H1 (cell line): ENCODE measurements around the gene NT5C. TPM values are rescaled to one million over a fixed set of nuclear protein-coding genes. Genes with fewer than 3 reads are reported as not detected.

ENCODE experiments used
- CTCF ChIA-PET: fragments of 300-600 bp; sonication (Branson Sonifier 250); formaldehyde crosslinking; loops from one replicate; lab custom pipeline; 2021; ENCODE audit not compliant: partially characterized antibody; lab: Charles Lee
- POLR2A ChIA-PET: fragments of 300-600 bp; sonication (Branson Sonifier 250); formaldehyde crosslinking; loops from one replicate; lab custom pipeline; 2021; ENCODE audit warnings: inconsistent platforms; ENCODE audit not compliant: partially characterized antibody; lab: Charles Lee
- DNase-seq, 2 experiments: peaks; one replicate each; pipeline versions ENCODE4 v3.0.0 to v3.0.0-alpha.2; 2010 to 2022; ENCODE audit warnings: low spot score in 2 of 2, low read depth in 1 of 2, mixed read lengths in 1 of 2
- FAIRE-seq: peaks from 2 replicates; lab custom pipeline; 2011; peaks lifted over from hg19 to GRCh38; lab: Jason Lieb, UNC
- H2AFZ ChIP-seq: 2 replicates; pipeline ENCODE4 v1.8.1; 2012; ENCODE audit warnings: low read length, inconsistent platforms
- H2AK5ac ChIP-seq: 2 replicates; pipeline ENCODE4 v1.6.1; 2013; ENCODE audit warnings: low read depth, low read length
- H2BK120ac ChIP-seq: replicated peaks from 2 replicates; pipeline ENCODE3; 2013; ENCODE audit warnings: low read depth, low read length, inconsistent platforms
- H2BK12ac ChIP-seq: 2 replicates; pipeline ENCODE4 v1.6.1; 2013; ENCODE audit warnings: low read depth, low read length
- H2BK15ac ChIP-seq: 2 replicates; pipeline ENCODE4 v1.6.1; 2013; ENCODE audit warnings: low read length
- H2BK20ac ChIP-seq: 2 replicates; pipeline ENCODE4 v1.6.1; 2013; ENCODE audit warnings: low read length
- H2BK5ac ChIP-seq: 2 replicates; pipeline ENCODE4 v1.6.1; 2013; ENCODE audit warnings: low read depth, low read length
- H3K14ac ChIP-seq: 2 replicates; pipeline ENCODE4 v1.6.1; 2013; ENCODE audit warnings: inconsistent platforms; ENCODE audit not compliant: insufficient read length
- H3K18ac ChIP-seq: 2 replicates; pipeline ENCODE4 v1.6.1; 2013; ENCODE audit warnings: low read length; ENCODE audit errors: extremely low read depth
- H3K23ac ChIP-seq: 2 replicates; pipeline ENCODE4 v1.6.1; 2013; ENCODE audit warnings: inconsistent platforms; ENCODE audit not compliant: insufficient read length
- H3K23me2 ChIP-seq: 2 replicates; pipeline ENCODE4 v1.6.1; 2013; ENCODE audit warnings: low read depth, low read length
- H3K27ac ChIP-seq: 2 replicates; pipeline ENCODE4 v1.6.1; 2011; ENCODE audit warnings: low read depth, low read length, inconsistent platforms
- H3K27me3 ChIP-seq, 4 experiments: replicated peaks in 1 of 4; 1 replicate in 1 of 4; 2 replicates in 3 of 4; pipeline versions ENCODE4 v1.6.1 to v1.8.1; 2011 to 2013; ENCODE audit warnings: low read length in 3 of 4, mild to moderate bottlenecking in 3 of 4, inconsistent platforms in 2 of 4, mixed read lengths in 2 of 4, moderate library complexity in 1 of 4; ENCODE audit not compliant: control insufficient read depth in 3 of 4, insufficient read depth in 3 of 4; ENCODE audit errors: extremely low read depth in 1 of 4
- H3K36me3 ChIP-seq, 4 experiments: 2 replicates each; pipeline versions ENCODE4 v1.6.1 to v1.8.1; 2011 to 2013; ENCODE audit warnings: mild to moderate bottlenecking in 4 of 4, low read length in 3 of 4, moderate library complexity in 2 of 4, control low read depth in 1 of 4, inconsistent platforms in 1 of 4; ENCODE audit not compliant: insufficient read depth in 4 of 4, control insufficient read depth in 2 of 4
- H3K4ac ChIP-seq: replicated peaks from 2 replicates; pipeline ENCODE3; 2013; ENCODE audit warnings: low read length, low read depth, mixed read lengths, inconsistent platforms; ENCODE audit not compliant: insufficient read length
- H3K4me1 ChIP-seq, 4 experiments: replicated peaks in 1 of 4; 1 replicate in 1 of 4; 2 replicates in 3 of 4; pipeline versions ENCODE4 v1.6.1 to v1.8.1; 2011 to 2013; ENCODE audit warnings: low read length in 3 of 4, inconsistent platforms in 2 of 4, mixed read lengths in 1 of 4; ENCODE audit not compliant: insufficient read depth in 4 of 4, control insufficient read depth in 3 of 4
- H3K4me2 ChIP-seq, 2 experiments: 2 replicates each; pipeline versions ENCODE4 v1.6.1 to v1.8.1; 2011 to 2013; ENCODE audit warnings: low read depth in 2 of 2, low read length in 2 of 2, control low read depth in 1 of 2, inconsistent platforms in 1 of 2, mild to moderate bottlenecking in 1 of 2; ENCODE audit not compliant: insufficient read depth in 1 of 2
- H3K4me3 ChIP-seq, 4 experiments: fragments of 200-600, 300-600 bp in 1 of 4; sonication (generic), shearing (Covaris generic), sonication (Bioruptor Twin) in 1 of 4; 2 replicates each; pipeline versions ENCODE4 v1.5.1 to v1.8.1; 2011 to 2016; ENCODE audit warnings: low read length in 4 of 4, low read depth in 3 of 4, control low read depth in 2 of 4, inconsistent platforms in 2 of 4, mild to moderate bottlenecking in 2 of 4, mixed read lengths in 1 of 4, moderate library complexity in 1 of 4; ENCODE audit not compliant: insufficient read depth in 2 of 4; ENCODE audit errors: extremely low read depth in 1 of 4
- H3K56ac ChIP-seq: replicated peaks from 2 replicates; pipeline ENCODE3; 2013; ENCODE audit warnings: low read depth, mild to moderate bottlenecking, mixed read lengths, low read length, inconsistent platforms; ENCODE audit not compliant: insufficient read length
- H3K79me1 ChIP-seq: 2 replicates; pipeline ENCODE4 v1.6.1; 2013; ENCODE audit warnings: low read depth, low read length, control low read depth
- H3K79me2 ChIP-seq, 2 experiments: 2 replicates each; pipeline versions ENCODE4 v1.6.1 to v1.8.1; 2012 to 2013; ENCODE audit warnings: low read length in 2 of 2, mild to moderate bottlenecking in 2 of 2, inconsistent platforms in 1 of 2; ENCODE audit not compliant: insufficient read depth in 2 of 2, control insufficient read depth in 1 of 2
- H3K9ac ChIP-seq, 4 experiments: replicated peaks in 1 of 4; 1 replicate in 1 of 4; 2 replicates in 3 of 4; pipeline versions ENCODE4 v1.6.1 to v1.8.1; 2011 to 2013; ENCODE audit warnings: low read depth in 3 of 4, low read length in 3 of 4, control low read depth in 2 of 4, mild to moderate bottlenecking in 2 of 4, moderate library complexity in 2 of 4, inconsistent platforms in 1 of 4; ENCODE audit errors: extremely low read depth in 1 of 4
- H3K9me3 ChIP-seq, 2 experiments: 2 replicates each; pipeline versions ENCODE4 v1.6.1 to v1.8.1; 2012 to 2013; ENCODE audit warnings: mild to moderate bottlenecking in 2 of 2, moderate library complexity in 2 of 2, control low read depth in 1 of 2, inconsistent platforms in 1 of 2, low read depth in 1 of 2, low read length in 1 of 2, mixed read lengths in 1 of 2; ENCODE audit not compliant: insufficient read depth in 2 of 2
- H4K20me1 ChIP-seq, 2 experiments: replicated peaks in 1 of 2; 2 replicates each; pipeline versions ENCODE3 to v1.8.1; 2011 to 2013; ENCODE audit warnings: inconsistent platforms in 2 of 2, low read length in 2 of 2, mild to moderate bottlenecking in 1 of 2; ENCODE audit not compliant: insufficient read depth in 2 of 2, control insufficient read depth in 1 of 2
- H4K5ac ChIP-seq: 2 replicates; pipeline ENCODE4 v1.6.1; 2013; ENCODE audit warnings: low read length, low read depth, mixed read lengths, inconsistent platforms; ENCODE audit not compliant: insufficient read length
- H4K8ac ChIP-seq: 2 replicates; pipeline ENCODE4 v1.8.0; 2013; ENCODE audit warnings: mild to moderate bottlenecking, moderate library complexity, low read length, inconsistent platforms; ENCODE audit not compliant: insufficient read depth; ENCODE audit errors: extremely low read depth
- H4K91ac ChIP-seq: replicated peaks from 2 replicates; pipeline ENCODE3; 2013; ENCODE audit warnings: low read length, mixed read lengths, inconsistent platforms; ENCODE audit not compliant: insufficient read length
- CEBPB ChIP-seq: IDR thresholded peaks from 2 replicates; pipeline ENCODE4 v1.6.1; 2012; ENCODE audit warnings: low read depth, low read length
- E2F6 ChIP-seq: IDR thresholded peaks from 2 replicates; pipeline ENCODE4 v1.6.1; 2012; ENCODE audit warnings: inconsistent platforms
- POLR2A ChIP-seq, 2 experiments: IDR thresholded peaks; 1 replicate in 1 of 2; 2 replicates in 1 of 2; pipeline ENCODE4 v1.6.1; 2011; ENCODE audit warnings: low read depth in 2 of 2, low read length in 2 of 2, mild to moderate bottlenecking in 2 of 2; ENCODE audit errors: control extremely low read depth in 1 of 2
- RFX5 ChIP-seq: IDR thresholded peaks from 2 replicates; pipeline ENCODE4 v1.6.1; 2011; ENCODE audit warnings: low read depth, low read length, improper control_type of control experiment, borderline replicate concordance
- WGBS, 2 experiments: shearing (Covaris generic) in 1 of 2; methylation state at CpG; one replicate each; pipeline versions ENCODE4 v1.1.6 to v1.1.7; 2013 to 2015; ENCODE audit warnings: low lambda C conversion rate in 2 of 2, mixed read lengths in 2 of 2, inconsistent platforms in 1 of 2, low coverage in 1 of 2, missing lambda C conversion rate in 1 of 2; ENCODE audit not compliant: insufficient replicate concordance in 2 of 2, insufficient coverage in 1 of 2, insufficient read length in 1 of 2; ENCODE audit errors: extremely low coverage in 1 of 2, missing lambda C conversion rate in 1 of 2; 5-methylcytosine and 5-hydroxymethylcytosine counted together
- polyA plus RNA-seq, 7 experiments: library from polyadenylated mRNA; depleted of rRNA in 3 of 7; stranded (reverse) in 5 of 7; unstranded in 2 of 7; fragments of >200 nt in 5 of 7; fragments of 200-250 nt in 2 of 7; gene quantifications; 1 replicate in 5 of 7; 2 replicates in 1 of 7; 4 replicates in 1 of 7; pipeline versions ENCODE4 v1.2.1 to v1.2.3, GENCODE V29; 2011 to 2013; ENCODE audit warnings: missing spikeins in 2 of 7, mixed read lengths in 2 of 7
- total RNA-seq: library from RNA; stranded (reverse); fragmentation: NEBNext Ultra II Directional; extraction: Animal tissue kit (Norgen Biotek cat#: 25700); gene quantifications from 2 replicates; pipeline ENCODE4 v1.2.1, GENCODE V29; 2021

NT5C gene
- total and polyA plus RNA-seq, 2 of the 8 experiments (the other 6 are each of a cell fraction or from before 2014, with no cell fraction given), result 52.1 to 66.4 TPM

- Histone ChIP-seq H3K36me3 (peaks cover 2 to 53% (median 19%) of the 10 kb centered on the region in 4 experiments; a peak in 7 of 8 replicates), H2AFZ (no peak overlapping the region), H3K27ac (no peak overlapping the region), H3K4me2 (no peak overlapping the region), H3K23ac (no peak overlapping the region), H3K4me1 (no peaks in the 10 kb centered on the region), H4K20me1 (no peaks in the 10 kb centered on the region), H3K9ac (no peak overlapping the region), H4K5ac (no peak overlapping the region), H3K14ac (no peak overlapping the region), H2BK5ac (no peak overlapping the region), H3K4me3 (no peak overlapping the region), H3K9me3 (no peaks in the 10 kb centered on the region), H3K4ac (no peak overlapping the region), H2BK20ac (no peak overlapping the region), H3K79me2 (peaks cover 0 to 3% of the 10 kb centered on the region in 2 experiments; a peak in 1 of 4 replicates), H3K18ac (no peak overlapping the region), H3K23me2 (peaks cover 2% of the 10 kb centered on the region; the same call in 1 of the 2 replicates), H4K91ac (no peak overlapping the region), H2BK15ac (no peak overlapping the region), H4K8ac (no peak overlapping the region), H2BK120ac (no peak overlapping the region), H3K56ac (no peak overlapping the region), H2BK12ac (no peak overlapping the region), H2AK5ac (no peak overlapping the region), H3K79me1 (no peaks in the 10 kb centered on the region), H3K27me3 (no peaks in the 10 kb centered on the region)
- no peak for DNase-seq
- WGBS, 2 experiments, result 96% methylated on average over 8 of the region's 8 CpGs; no CpG with 5 or more reads in 1 of the 2 experiments
- FAIRE-seq, result no peak
- ChIA-PET CTCF (interaction anchor here (0.6 to 2.3 kb wide), 3 partner anchors 31 to 275 kb away, joined by 3 to 7 read pairs (median 3); no protein-coding TSS in a partner anchor), POLR2A (interaction anchor here (0.7 to 4.9 kb wide), 5 partner anchors 10 to 43 kb away, joined by 3 to 29 read pairs (median 3); partner anchors contain the start of genes ARMC7 and JPT1)
- TF ChIP-seq RFX5, result no peak
- no peak for TF ChIP-seq CEBPB
- no peak for TF ChIP-seq E2F6
- no peak for TF ChIP-seq POLR2A (IDR thresholded peaks at IDR 0.05; ENCODE audit: control extremely low read depth in 1 of 2, low read depth in 2 of 2, low read length in 2 of 2)
These were observed 4.4 kb upstream of the NT5C start for GRCh38 chr17:75135946-75136345.
